ENCODE measurements around the gene AMACR.

The AMACR gene

DNA sequence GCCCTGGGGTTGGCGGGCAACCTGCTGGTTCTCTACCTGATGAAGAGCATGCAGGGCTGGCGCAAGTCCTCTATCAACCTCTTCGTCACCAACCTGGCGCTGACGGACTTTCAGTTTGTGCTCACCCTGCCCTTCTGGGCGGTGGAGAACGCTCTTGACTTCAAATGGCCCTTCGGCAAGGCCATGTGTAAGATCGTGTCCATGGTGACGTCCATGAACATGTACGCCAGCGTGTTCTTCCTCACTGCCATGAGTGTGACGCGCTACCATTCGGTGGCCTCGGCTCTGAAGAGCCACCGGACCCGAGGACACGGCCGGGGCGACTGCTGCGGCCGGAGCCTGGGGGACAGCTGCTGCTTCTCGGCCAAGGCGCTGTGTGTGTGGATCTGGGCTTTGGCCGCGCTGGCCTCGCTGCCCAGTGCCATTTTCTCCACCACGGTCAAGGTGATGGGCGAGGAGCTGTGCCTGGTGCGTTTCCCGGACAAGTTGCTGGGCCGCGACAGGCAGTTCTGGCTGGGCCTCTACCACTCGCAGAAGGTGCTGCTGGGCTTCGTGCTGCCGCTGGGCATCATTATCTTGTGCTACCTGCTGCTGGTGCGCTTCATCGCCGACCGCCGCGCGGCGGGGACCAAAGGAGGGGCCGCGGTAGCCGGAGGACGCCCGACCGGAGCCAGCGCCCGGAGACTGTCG lies 70.7 kb downstream of the AMACR start:
- no peak for TF ChIP-seq JUND (IDR thresholded peaks at IDR 0.05; ENCODE audit: low read depth)
- in situ Hi-C loops (cut with HindIII; ENCODE audit: low pct_unique_long_range_greater_than_20kb, low sequenced_read_pairs), result no loop called here
- DNase-seq (ENCODE audit: low read depth in 1 of 2, low spot score in 1 of 2), result no peak

DNA sequence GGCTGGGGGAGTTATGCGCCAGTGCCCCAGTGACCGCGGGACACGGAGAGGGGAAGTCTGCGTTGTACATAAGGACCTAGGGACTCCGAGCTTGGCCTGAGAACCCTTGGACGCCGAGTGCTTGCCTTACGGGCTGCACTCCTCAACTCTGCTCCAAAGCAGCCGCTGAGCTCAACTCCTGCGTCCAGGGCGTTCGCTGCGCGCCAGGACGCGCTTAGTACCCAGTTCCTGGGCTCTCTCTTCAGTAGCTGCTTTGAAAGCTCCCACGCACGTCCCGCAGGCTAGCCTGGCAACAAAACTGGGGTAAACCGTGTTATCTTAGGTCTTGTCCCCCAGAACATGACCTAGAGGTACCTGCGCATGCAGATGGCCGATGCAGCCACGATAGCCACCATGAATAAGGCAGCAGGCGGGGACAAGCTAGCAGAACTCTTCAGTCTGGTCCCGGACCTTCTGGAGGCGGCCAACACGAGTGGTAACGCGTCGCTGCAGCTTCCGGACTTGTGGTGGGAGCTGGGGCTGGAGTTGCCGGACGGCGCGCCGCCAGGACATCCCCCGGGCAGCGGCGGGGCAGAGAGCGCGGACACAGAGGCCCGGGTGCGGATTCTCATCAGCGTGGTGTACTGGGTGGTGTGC lies 71.4 kb downstream of the AMACR start, which contains the start of gene RXFP3:
Gene RXFP3 (plus strand): TSS at position 6 of the 636 bp plus-strand sequence. CDS start 355 bp downstream, at position 361.
- TF ChIP-seq JUND (IDR thresholded peaks at IDR 0.05; ENCODE audit: low read depth), result no peak
- in situ Hi-C loops (cut with HindIII; ENCODE audit: low pct_unique_long_range_greater_than_20kb, low sequenced_read_pairs), result no loop called here
- DNase-seq (ENCODE audit: low read depth in 1 of 2, low spot score in 1 of 2), result no peak
